ENCODE data around the gene B3GALT5. TPM values are rescaled to one million over a fixed set of nuclear protein-coding genes. Genes with fewer than 3 reads are reported as not detected.
A peak's percentile ranks its signal among the peaks of the same experiment; 100 is the strongest.

B3GALT5 gene
- total and polyA plus RNA-seq, 4 experiments from 2014 or later, result not detected

DNA sequence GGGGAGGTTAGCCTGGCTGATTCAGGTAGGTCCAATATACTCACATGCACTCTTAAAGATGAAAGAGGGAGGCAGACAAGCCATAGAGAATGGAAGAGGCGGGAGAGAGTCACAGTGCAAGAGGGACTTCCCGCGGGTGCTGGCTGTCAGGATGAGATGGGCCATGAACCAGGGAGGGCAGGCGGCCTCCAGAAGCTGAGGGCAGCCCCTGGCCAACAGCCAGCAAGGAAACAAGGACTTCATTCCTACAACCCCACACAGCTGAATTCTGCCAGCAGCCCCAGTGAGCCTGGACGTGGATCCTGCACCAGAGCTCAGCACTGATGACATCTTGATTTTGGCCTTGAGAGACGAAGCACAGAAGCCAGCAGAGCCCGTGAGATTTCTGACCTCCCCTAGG is 15.1 kb upstream of the B3GALT5 start:
- CTCF ChIA-PET (ENCODE audit: partially characterized antibody), result no interaction called here
- POLR2A ChIA-PET (ENCODE audit: partially characterized antibody), result no interaction called here
- H3K27me3 Mint-ChIP-seq, result peaks cover 2 to 3% of the 10 kb centered on the region in 2 donors

DNA sequence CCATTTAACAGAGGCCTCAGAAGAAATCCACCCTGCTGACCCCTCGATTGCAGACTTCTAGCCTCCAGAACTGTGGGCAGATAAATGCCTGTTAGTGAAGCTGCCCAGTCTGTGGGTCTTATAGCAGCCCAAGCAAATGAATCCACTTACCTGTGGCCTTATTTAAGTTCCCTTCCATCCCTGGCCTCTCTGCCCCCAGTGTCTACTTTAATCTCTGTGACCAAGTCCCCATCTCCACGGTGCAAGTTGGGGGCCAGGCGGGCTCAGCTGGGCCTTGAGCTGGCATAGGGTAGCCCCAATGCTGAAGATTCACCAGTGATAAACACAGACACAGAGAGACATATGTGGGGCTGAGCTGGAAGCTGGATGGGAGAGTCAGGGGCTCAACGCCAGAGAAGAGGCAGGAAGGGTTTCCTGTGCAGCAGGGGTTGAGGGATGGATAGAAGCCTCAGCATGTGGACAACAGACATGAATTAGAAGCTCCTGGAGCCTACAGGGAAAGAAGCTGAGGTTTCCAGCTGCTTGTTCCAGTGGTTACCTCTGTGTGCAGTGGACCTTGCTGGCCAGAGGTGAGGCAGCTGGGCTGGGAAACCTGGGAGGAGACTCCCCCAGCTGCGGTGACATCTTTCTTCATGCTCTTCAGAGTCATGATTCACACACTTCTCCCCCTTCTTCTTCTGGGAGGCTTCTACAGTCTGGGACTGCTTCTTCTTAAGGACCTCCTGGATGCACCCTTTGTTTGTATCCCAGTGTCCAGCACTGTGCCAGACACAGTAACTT is 13.4 kb upstream of the B3GALT5 start:
- H3K27ac ChIP-seq (ENCODE audit: low read depth, low read length), result no peak overlapping the region
- Mint-ChIP-seq H3K4me3 (no peak overlapping the region), H3K9me3 (peaks cover 0 to 5% (median 0%) of the 10 kb centered on the region in 8 donors), H3K27me3 (peaks cover 2 to 3% of the 10 kb centered on the region in 2 donors), H3K4me1 (no peaks in the 10 kb centered on the region), H3K27ac (peak overlapping the region in 1 of 7 donors; percentile 1), H3K36me3 (no peaks in the 10 kb centered on the region)
- ChIA-PET POLR2A (ENCODE audit: partially characterized antibody) (no interaction called here), CTCF (ENCODE audit: partially characterized antibody) (no interaction called here)
- H3K4me1 ChIP-seq (ENCODE audit: insufficient read depth, low read length), result no peaks in the 10 kb centered on the region
- no peaks in the 10 kb centered on the region for H3K9me3 ChIP-seq (ENCODE audit: control insufficient read depth in 1 of 2, low read length in 2 of 2)
- intact Hi-C loops (cut with micrococcal nuclease), result no loop called here
- DNase-seq, result no peak
- no peaks in the 10 kb centered on the region for H3K36me3 ChIP-seq (ENCODE audit: insufficient read depth, low read length)
- no peak overlapping the region for H3K4me3 ChIP-seq (ENCODE audit: low read length in 2 of 2)
- H3K27me3 ChIP-seq (ENCODE audit: insufficient read depth, low read length), result no peaks in the 10 kb centered on the region

More for the DNA sequence above, 15.1 kb upstream of the B3GALT5 start:
- Histone ChIP-seq H3K27ac (ENCODE audit: low read depth, low read length) (no peak overlapping the region), H3K4me1 (ENCODE audit: insufficient read depth, low read length) (no peaks in the 10 kb centered on the region), H3K27me3 (ENCODE audit: insufficient read depth, low read length) (no peaks in the 10 kb centered on the region), H3K36me3 (ENCODE audit: insufficient read depth, low read length) (no peaks in the 10 kb centered on the region), H3K9me3 (ENCODE audit: control insufficient read depth in 1 of 2, low read length in 2 of 2) (no peaks in the 10 kb centered on the region), H3K4me3 (ENCODE audit: low read length in 2 of 2) (no peak overlapping the region)
- Mint-ChIP-seq H3K4me3 (no peak overlapping the region), H3K27ac (no peak overlapping the region), H3K4me1 (no peaks in the 10 kb centered on the region), H3K36me3 (no peaks in the 10 kb centered on the region), H3K9me3 (peaks cover 0 to 5% (median 0%) of the 10 kb centered on the region in 8 donors)
- intact Hi-C loops (cut with micrococcal nuclease), result no loop called here
- no peak for DNase-seq

- Mint-ChIP-seq H3K27ac (no peak overlapping the region), H3K4me3 (no peak overlapping the region), H3K36me3 (no peaks in the 10 kb centered on the region), H3K27me3 (peaks cover 2 to 3% of the 10 kb centered on the region in 2 donors), H3K9me3 (peaks cover 0 to 2% (median 0%) of the 10 kb centered on the region in 8 donors), H3K4me1 (no peaks in the 10 kb centered on the region)
- Histone ChIP-seq H3K27me3 (ENCODE audit: insufficient read depth, low read length) (no peaks in the 10 kb centered on the region), H3K9me3 (ENCODE audit: control insufficient read depth in 1 of 2, low read length in 2 of 2) (no peaks in the 10 kb centered on the region), H3K4me3 (ENCODE audit: low read length in 2 of 2) (no peak overlapping the region), H3K4me1 (ENCODE audit: insufficient read depth, low read length) (no peaks in the 10 kb centered on the region), H3K36me3 (ENCODE audit: insufficient read depth, low read length) (no peaks in the 10 kb centered on the region), H3K27ac (ENCODE audit: low read depth, low read length) (no peak overlapping the region)
- CTCF ChIA-PET (ENCODE audit: partially characterized antibody), result no interaction called here
- DNase-seq, result no peak
- POLR2A ChIA-PET (ENCODE audit: partially characterized antibody), result no interaction called here
- intact Hi-C loops (cut with micrococcal nuclease), result no loop called here
Observed at GRCh38 chr21:39601187-39601928, 11.4 kb upstream of the B3GALT5 start.

- H3K36me3 ChIP-seq (ENCODE audit: insufficient read depth, low read length), result no peaks in the 10 kb centered on the region
- H3K4me3 ChIP-seq (ENCODE audit: low read length in 2 of 2), result no peak overlapping the region
- no peaks in the 10 kb centered on the region for H3K27me3 ChIP-seq (ENCODE audit: insufficient read depth, low read length)
- no peaks in the 10 kb centered on the region for H3K4me1 ChIP-seq (ENCODE audit: insufficient read depth, low read length)
- Mint-ChIP-seq H3K9me3 (peaks cover 0 to 2% (median 0%) of the 10 kb centered on the region in 8 donors), H3K4me3 (no peak overlapping the region), H3K27ac (no peak overlapping the region), H3K4me1 (no peaks in the 10 kb centered on the region), H3K36me3 (no peaks in the 10 kb centered on the region), H3K27me3 (peaks cover 2 to 3% of the 10 kb centered on the region in 2 donors)
- no peak overlapping the region for H3K27ac ChIP-seq (ENCODE audit: low read depth, low read length)
- ChIA-PET POLR2A (ENCODE audit: partially characterized antibody) (no interaction called here), CTCF (ENCODE audit: partially characterized antibody) (no interaction called here)
- DNase-seq, result no peak
- H3K9me3 ChIP-seq (ENCODE audit: control insufficient read depth in 1 of 2, low read length in 2 of 2), result no peaks in the 10 kb centered on the region
- intact Hi-C loops (cut with micrococcal nuclease), result no loop called here
Observed at GRCh38 chr21:39602076-39602689, 10.6 kb upstream of the B3GALT5 start.

- H3K36me3 Mint-ChIP-seq, result no peaks in the 10 kb centered on the region
- H3K27me3 Mint-ChIP-seq, result peaks cover 2 to 3% of the 10 kb centered on the region in 2 donors
- no peaks in the 10 kb centered on the region for H3K36me3 ChIP-seq (ENCODE audit: insufficient read depth, low read length)
- no peaks in the 10 kb centered on the region for H3K27me3 ChIP-seq (ENCODE audit: insufficient read depth, low read length)
- no peak overlapping the region for H3K4me3 ChIP-seq (ENCODE audit: low read length in 2 of 2)
- ChIA-PET CTCF (ENCODE audit: partially characterized antibody) (interaction anchor here (0.6 kb wide), 1 partner anchor 560 kb away, joined by 4 read pairs; no protein-coding TSS in a partner anchor), POLR2A (ENCODE audit: partially characterized antibody) (no interaction called here)
- DNase-seq, result no peak
- no peaks in the 10 kb centered on the region for H3K9me3 ChIP-seq (ENCODE audit: control insufficient read depth in 1 of 2, low read length in 2 of 2)
- intact Hi-C loops (cut with micrococcal nuclease), result no loop called here
- H3K9me3 Mint-ChIP-seq, result peaks cover 0 to 2% (median 0%) of the 10 kb centered on the region in 8 donors
- H3K27ac Mint-ChIP-seq, result peak overlapping the region in 1 of 7 donors; percentile 48
- H3K4me1 ChIP-seq (ENCODE audit: insufficient read depth, low read length), result no peaks in the 10 kb centered on the region
- H3K27ac ChIP-seq (ENCODE audit: low read depth, low read length), result no peak overlapping the region
- no peak overlapping the region for H3K4me3 Mint-ChIP-seq
- no peaks in the 10 kb centered on the region for H3K4me1 Mint-ChIP-seq
Observed at GRCh38 chr21:39602793-39603192, 9.9 kb upstream of the B3GALT5 start.

DNA sequence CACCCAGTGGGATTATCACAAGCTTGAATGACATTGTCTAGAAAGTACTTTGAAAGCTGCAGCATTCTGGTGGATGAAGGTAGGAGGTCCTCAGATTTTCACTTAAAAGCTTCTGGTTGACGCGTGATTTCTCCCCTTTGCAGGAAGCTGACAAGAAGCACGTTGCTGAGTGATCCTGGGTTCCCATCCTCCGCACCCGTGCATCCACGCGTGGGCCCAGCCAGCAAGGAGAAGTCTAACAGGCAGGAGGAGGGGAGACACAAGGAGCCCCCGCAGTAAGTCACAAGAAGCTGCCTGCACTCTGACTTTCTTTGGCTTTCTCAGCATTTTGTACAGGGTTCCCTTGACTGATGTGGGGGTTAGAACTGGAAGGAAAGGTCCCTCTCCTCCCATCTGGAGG is 7.8 kb upstream of the B3GALT5 start:
- H3K27ac ChIP-seq (ENCODE audit: low read depth, low read length), result no peak overlapping the region
- no peak overlapping the region for H3K4me3 ChIP-seq (ENCODE audit: low read length in 2 of 2)
- CTCF ChIA-PET (ENCODE audit: partially characterized antibody), result no interaction called here
- H3K4me1 ChIP-seq (ENCODE audit: insufficient read depth, low read length), result no peaks in the 10 kb centered on the region
- POLR2A ChIA-PET (ENCODE audit: partially characterized antibody), result no interaction called here
- H3K4me3 Mint-ChIP-seq, result no peak overlapping the region
- peaks cover 0 to 2% (median 0%) of the 10 kb centered on the region in 8 donors for H3K9me3 Mint-ChIP-seq
- no peaks in the 10 kb centered on the region for H3K36me3 ChIP-seq (ENCODE audit: insufficient read depth, low read length)
- no peak overlapping the region for H3K27ac Mint-ChIP-seq
- DNase-seq, result no peak
- peaks cover 2 to 3% of the 10 kb centered on the region in 2 donors for H3K27me3 Mint-ChIP-seq
- H3K36me3 Mint-ChIP-seq, result no peaks in the 10 kb centered on the region
- no peaks in the 10 kb centered on the region for H3K27me3 ChIP-seq (ENCODE audit: insufficient read depth, low read length)
- H3K4me1 Mint-ChIP-seq, result no peaks in the 10 kb centered on the region
- intact Hi-C loops (cut with micrococcal nuclease), result no loop called here
- H3K9me3 ChIP-seq (ENCODE audit: control insufficient read depth in 1 of 2, low read length in 2 of 2), result no peaks in the 10 kb centered on the region

- Histone ChIP-seq H3K27ac (ENCODE audit: low read depth, low read length) (no peak overlapping the region), H3K4me3 (ENCODE audit: low read length in 2 of 2) (no peak overlapping the region), H3K4me1 (ENCODE audit: insufficient read depth, low read length) (no peaks in the 10 kb centered on the region), H3K9me3 (ENCODE audit: control insufficient read depth in 1 of 2, low read length in 2 of 2) (no peaks in the 10 kb centered on the region), H3K36me3 (ENCODE audit: insufficient read depth, low read length) (no peaks in the 10 kb centered on the region), H3K27me3 (ENCODE audit: insufficient read depth, low read length) (peaks cover 3% of the 10 kb centered on the region)
- Mint-ChIP-seq H3K4me3 (no peak overlapping the region), H3K4me1 (peaks cover 4 to 9% (median 7%) of the 10 kb centered on the region in 4 donors), H3K9me3 (peaks cover 0 to 5% (median 0%) of the 10 kb centered on the region in 8 donors), H3K36me3 (no peaks in the 10 kb centered on the region), H3K27ac (no peak overlapping the region), H3K27me3 (peaks cover 11 to 27% of the 10 kb centered on the region in 2 donors)
- POLR2A ChIA-PET (ENCODE audit: partially characterized antibody), result no interaction called here
- CTCF ChIA-PET (ENCODE audit: partially characterized antibody), result no interaction called here
- intact Hi-C loops (cut with micrococcal nuclease), result no loop called here
- DNase-seq, result no peak
Observed at GRCh38 chr21:39610703-39611102, 2.0 kb upstream of the B3GALT5 start.
